ENCODE data around the gene CACNA1C.

- TF ChIP-seq POLR2AphosphoS5 (IDR thresholded peaks at IDR 0.05) = no peak
- TF ChIP-seq, protein P1, sequence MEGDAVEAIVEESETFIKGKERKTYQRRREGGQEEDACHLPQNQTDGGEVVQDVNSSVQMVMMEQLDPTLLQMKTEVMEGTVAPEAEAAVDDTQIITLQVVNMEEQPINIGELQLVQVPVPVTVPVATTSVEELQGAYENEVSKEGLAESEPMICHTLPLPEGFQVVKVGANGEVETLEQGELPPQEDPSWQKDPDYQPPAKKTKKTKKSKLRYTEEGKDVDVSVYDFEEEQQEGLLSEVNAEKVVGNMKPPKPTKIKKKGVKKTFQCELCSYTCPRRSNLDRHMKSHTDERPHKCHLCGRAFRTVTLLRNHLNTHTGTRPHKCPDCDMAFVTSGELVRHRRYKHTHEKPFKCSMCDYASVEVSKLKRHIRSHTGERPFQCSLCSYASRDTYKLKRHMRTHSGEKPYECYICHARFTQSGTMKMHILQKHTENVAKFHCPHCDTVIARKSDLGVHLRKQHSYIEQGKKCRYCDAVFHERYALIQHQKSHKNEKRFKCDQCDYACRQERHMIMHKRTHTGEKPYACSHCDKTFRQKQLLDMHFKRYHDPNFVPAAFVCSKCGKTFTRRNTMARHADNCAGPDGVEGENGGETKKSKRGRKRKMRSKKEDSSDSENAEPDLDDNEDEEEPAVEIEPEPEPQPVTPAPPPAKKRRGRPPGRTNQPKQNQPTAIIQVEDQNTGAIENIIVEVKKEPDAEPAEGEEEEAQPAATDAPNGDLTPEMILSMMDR (IDR thresholded peaks at IDR 0.05) = no peak
- TF ChIP-seq POLR2A (IDR thresholded peaks at IDR 0.05; ENCODE audit: low read depth) = no peak
These were observed 352.3 kb downstream of the CACNA1C start for GRCh38 chr12:2405039-2405438.
